Activated B cell treated with CpG ODN at 0.5 μM for 24 hours (primary cell): ENCODE data around the gene FOLR2. TPM values are rescaled to one million over a fixed set of nuclear protein-coding genes. Genes with fewer than 3 reads are reported as not detected.
"Not testable (repeated sequence)": the region's sequence is repeated elsewhere in the genome, so short reads cannot be mapped to it uniquely, and the experiment has no call there.

ENCODE experiments used
- ATAC-seq: fragments of 200-7000 bp; cut with Tn5 transposase; one replicate; pipeline ENCODE4 v1.10.0; 2021; ENCODE audit warnings: low read depth, mild to moderate bottlenecking, moderate library complexity
- CTCF ChIA-PET: fragments of 350-600 bp; sonication (Branson Sonifier 250); formaldehyde crosslinking; loops from one replicate; lab custom pipeline; 2021; ENCODE audit warnings: antibody characterized with exemption; lab: Charles Lee
- POLR2A ChIA-PET: fragments of 350-600 bp; sonication (Branson Sonifier 250); formaldehyde crosslinking; loops from one replicate; lab custom pipeline; 2021; ENCODE audit warnings: antibody characterized with exemption; lab: Charles Lee
- DNase-seq: peaks from one replicate; pipeline ENCODE4 v3.0.0; 2022
- H3K27ac Mint-ChIP-seq: one replicate; pipeline ENCODE4 v1.8.0; 2020; ENCODE audit warnings: mixed read lengths
- H3K27me3 Mint-ChIP-seq: one replicate; pipeline ENCODE4 v1.8.0; 2021; ENCODE audit warnings: mixed read lengths
- H3K36me3 Mint-ChIP-seq: one replicate; pipeline ENCODE4 v1.8.0; 2021; ENCODE audit warnings: low read depth, mixed read lengths
- H3K4me1 Mint-ChIP-seq: one replicate; pipeline ENCODE4 v1.8.0; 2021; ENCODE audit warnings: mixed read lengths
- H3K4me3 Mint-ChIP-seq: one replicate; pipeline ENCODE4 v1.8.0; 2020; ENCODE audit warnings: mild to moderate bottlenecking, mixed read lengths
- H3K9me3 Mint-ChIP-seq: one replicate; pipeline ENCODE4 v1.8.0; 2020; ENCODE audit warnings: mixed read lengths
- intact Hi-C: fragments of 100-400 bp; cut with micrococcal nuclease; formaldehyde crosslinking; loops from one replicate; pipeline ENCODE4 v1.15.1; 2024
- total RNA-seq: library from RNA; stranded (reverse); gene quantifications from 2 replicates; pipeline ENCODE4 v1.2.3, GENCODE V29; 2022
- TF ChIP-seq, protein P1 (sequence below): fragments of 200-600 bp; IDR thresholded peaks from one replicate; pipeline ENCODE4 v1.8.0; 2022; ENCODE audit warnings: antibody characterized with exemption, mild to moderate bottlenecking

FOLR2 gene
- total RNA-seq = 0.67 and 0.76 TPM in 2 replicates

DNA sequence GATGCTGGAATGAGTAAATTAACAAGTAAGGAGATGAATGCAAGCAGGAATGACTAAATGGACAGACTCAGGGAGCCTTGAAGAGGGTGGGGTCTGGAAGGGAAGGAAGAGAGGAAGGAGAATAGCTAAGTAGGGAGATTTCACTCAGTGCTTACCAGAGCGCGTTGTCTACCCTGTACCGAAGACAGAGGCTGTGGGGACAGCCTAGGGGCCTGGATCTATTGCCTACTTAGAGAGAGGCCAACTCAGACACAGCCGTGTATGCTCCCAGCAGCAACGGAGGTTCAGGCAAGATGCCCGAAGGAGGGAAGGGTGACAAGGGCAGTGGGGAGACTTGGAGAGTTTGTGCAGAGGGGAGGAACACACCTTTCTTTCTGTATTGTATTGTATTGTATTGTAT, at the start of gene FOLR2:
FOLR2 (plus strand) TSS at position 157 of the 400 bp plus-strand sequence. CDS start 1,791 bp downstream, outside the sequence.
- POLR2A ChIA-PET = no interaction called here
- CTCF ChIA-PET = interaction anchor here (0.8 kb wide), 1 partner anchor 33 kb away, joined by 3 read pairs; no protein-coding TSS in a partner anchor
- peaks cover 37% of the 10 kb centered on the region for H3K4me1 Mint-ChIP-seq
- H3K36me3 Mint-ChIP-seq = no peaks in the 10 kb centered on the region
- TF ChIP-seq, protein P1, sequence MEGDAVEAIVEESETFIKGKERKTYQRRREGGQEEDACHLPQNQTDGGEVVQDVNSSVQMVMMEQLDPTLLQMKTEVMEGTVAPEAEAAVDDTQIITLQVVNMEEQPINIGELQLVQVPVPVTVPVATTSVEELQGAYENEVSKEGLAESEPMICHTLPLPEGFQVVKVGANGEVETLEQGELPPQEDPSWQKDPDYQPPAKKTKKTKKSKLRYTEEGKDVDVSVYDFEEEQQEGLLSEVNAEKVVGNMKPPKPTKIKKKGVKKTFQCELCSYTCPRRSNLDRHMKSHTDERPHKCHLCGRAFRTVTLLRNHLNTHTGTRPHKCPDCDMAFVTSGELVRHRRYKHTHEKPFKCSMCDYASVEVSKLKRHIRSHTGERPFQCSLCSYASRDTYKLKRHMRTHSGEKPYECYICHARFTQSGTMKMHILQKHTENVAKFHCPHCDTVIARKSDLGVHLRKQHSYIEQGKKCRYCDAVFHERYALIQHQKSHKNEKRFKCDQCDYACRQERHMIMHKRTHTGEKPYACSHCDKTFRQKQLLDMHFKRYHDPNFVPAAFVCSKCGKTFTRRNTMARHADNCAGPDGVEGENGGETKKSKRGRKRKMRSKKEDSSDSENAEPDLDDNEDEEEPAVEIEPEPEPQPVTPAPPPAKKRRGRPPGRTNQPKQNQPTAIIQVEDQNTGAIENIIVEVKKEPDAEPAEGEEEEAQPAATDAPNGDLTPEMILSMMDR = no peak
- H3K27ac Mint-ChIP-seq = no peak within 1 kb of the TSS
- DNase-seq (no peak), ATAC-seq (no peak)
- intact Hi-C loops = no loop called here
- H3K4me3 Mint-ChIP-seq = no peak within 1 kb of the TSS
- H3K27me3 Mint-ChIP-seq = no peaks in the 10 kb centered on the region
- no peaks in the 10 kb centered on the region for H3K9me3 Mint-ChIP-seq

DNA sequence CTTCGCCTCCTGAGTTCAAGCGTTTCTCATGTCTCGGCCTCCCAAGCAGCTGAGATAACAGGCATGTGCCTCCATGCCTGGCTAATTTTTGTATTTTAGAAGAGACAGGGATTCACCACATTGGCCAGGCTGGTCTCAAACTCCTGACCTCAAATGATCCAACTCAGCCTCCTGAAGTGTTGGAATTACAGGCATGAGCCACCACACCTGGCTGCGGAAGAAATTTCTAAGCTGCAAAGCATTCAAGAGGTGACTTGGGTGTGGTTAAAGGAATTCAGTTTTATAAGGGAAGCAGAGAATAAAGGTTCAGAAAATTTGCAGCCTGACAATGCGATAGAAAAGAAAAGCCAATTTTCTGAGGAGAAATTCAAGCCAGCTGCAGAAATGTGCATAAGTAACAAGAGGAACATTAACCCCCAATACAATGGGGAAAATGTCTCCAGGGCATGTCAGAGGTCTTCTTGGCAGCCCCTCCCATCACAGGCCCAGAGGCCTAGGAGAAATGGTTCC, 47.5 kb upstream of the FOLR2 start:
- H3K36me3 Mint-ChIP-seq, H3K9me3 Mint-ChIP-seq, H3K4me1 Mint-ChIP-seq, H3K4me3 Mint-ChIP-seq, intact Hi-C loops, H3K27ac Mint-ChIP-seq, POLR2A ChIA-PET, DNase-seq, CTCF ChIA-PET, ATAC-seq: not testable (repeated sequence)
- H3K27me3 Mint-ChIP-seq = peaks cover 15% of the 10 kb centered on the region

DNA sequence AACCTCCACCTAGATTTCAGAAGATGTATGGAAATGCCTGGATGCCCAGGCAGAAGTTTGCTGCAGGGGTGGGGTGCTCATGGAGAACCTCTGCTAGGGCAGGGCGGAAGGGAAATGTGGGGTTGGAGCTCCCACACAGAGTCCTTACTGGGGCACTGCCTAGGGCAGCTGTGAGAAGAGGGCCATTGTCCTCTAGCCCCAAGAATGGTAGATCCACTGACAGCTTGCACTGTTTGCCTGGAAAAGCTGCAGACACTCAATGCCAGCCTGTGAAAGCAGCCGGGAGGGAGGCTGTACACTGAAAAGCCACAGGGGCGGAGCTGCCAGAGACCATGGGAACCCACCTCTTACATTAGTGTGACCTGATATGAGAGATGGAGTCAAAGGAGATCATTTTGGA, 46.8 kb upstream of the FOLR2 start:
- H3K4me1 Mint-ChIP-seq, H3K9me3 Mint-ChIP-seq, POLR2A ChIA-PET, H3K4me3 Mint-ChIP-seq, H3K36me3 Mint-ChIP-seq, intact Hi-C loops, ATAC-seq, DNase-seq, H3K27ac Mint-ChIP-seq, CTCF ChIA-PET: not testable (repeated sequence)
- peaks cover 15% of the 10 kb centered on the region for H3K27me3 Mint-ChIP-seq

DNA sequence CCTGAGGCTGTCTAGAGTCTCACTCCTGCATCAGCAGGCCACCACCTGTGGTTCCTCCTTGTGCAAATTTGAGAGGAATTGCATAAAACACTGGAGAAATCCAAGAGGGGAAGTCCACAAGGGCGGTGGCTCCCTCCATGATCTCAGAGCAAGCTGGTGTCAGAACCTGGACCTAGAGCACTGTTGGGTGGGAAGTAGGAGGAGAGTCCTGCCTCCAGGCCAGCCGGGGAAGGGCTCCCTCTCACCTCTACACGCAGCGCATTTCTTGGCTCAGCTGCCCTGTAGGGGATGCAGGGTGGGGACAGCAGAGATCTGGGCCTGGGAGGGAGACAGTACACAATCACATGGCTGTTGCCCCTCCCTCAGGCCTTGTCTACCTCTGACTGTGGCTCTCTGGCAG, 44.6 kb upstream of the FOLR2 start:
- H3K4me1 Mint-ChIP-seq, H3K4me3 Mint-ChIP-seq, CTCF ChIA-PET, ATAC-seq, intact Hi-C loops, H3K9me3 Mint-ChIP-seq, H3K27ac Mint-ChIP-seq, H3K36me3 Mint-ChIP-seq, DNase-seq, H3K27me3 Mint-ChIP-seq, POLR2A ChIA-PET: not testable (repeated sequence)

DNA sequence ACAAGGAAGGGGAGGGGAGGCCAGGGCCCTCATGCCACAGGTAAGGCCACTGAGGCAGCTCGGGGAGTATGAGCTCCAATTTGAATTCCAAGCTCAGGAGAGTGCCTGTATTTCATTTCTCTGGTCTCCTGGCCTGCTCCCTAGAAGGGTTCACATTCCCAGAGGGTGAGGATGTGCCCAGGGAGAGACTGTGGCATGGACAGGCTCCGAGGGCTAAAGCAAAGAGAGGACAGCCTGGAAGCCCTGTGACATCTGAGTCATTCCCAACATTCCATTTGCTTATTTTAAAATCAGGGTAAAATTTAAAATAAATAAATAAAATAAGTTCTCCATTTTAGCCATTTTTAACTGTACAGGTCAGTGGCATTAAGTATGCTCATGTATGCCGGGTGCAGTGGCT, 43.3 kb upstream of the FOLR2 start:
- Mint-ChIP-seq H3K27ac (no peak overlapping the region), H3K4me3 (no peak overlapping the region), H3K36me3 (no peaks in the 10 kb centered on the region), H3K27me3 (peaks cover 14% of the 10 kb centered on the region), H3K9me3 (no peaks in the 10 kb centered on the region), H3K4me1 (no peaks in the 10 kb centered on the region)
- intact Hi-C loops = no loop called here
- ChIA-PET POLR2A (no interaction called here), CTCF (no interaction called here)
- no peak for DNase-seq
- no peak for ATAC-seq
- TF ChIP-seq, protein P1 = no peak

DNA sequence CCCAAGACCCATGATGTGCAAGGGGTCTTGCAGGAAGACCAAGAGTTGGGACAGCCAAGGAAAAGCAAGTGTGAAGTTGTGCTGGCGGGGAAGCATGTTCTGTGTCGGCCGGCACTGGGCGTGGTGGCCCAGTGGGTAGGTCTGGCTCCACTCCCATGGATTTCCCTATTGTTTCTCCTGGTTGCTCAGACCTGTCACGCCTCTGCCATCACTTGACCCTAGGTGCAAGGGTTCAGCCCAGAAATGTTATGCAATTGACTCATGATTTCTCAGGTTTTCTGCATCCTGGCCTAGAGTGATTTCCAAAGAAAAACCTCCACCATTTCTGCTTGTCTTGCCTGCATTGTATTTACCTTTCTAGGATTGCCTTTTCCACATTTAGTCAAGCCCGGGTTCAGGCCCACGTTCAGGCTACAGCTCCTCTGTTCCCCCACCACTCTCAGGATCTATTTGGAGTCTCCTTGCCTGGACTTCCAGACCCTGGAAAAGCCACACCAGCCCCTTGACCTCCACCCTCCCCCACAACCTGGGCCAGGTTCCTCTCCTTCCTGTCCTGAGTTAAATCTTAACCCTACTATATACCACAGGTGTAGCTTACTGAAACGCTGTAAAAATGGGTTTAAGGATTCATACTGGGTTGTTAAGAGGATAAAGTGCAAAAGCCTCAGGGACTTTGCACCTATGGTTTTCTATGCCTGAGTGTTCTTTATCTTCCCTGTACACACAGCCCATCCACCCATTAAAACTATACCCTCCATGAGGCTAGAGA, 42.1 kb upstream of the FOLR2 start:
- ATAC-seq = no peak
- H3K27ac Mint-ChIP-seq = no peak overlapping the region
- H3K27me3 Mint-ChIP-seq = peaks cover 12% of the 10 kb centered on the region
- DNase-seq = no peak
- no peaks in the 10 kb centered on the region for H3K36me3 Mint-ChIP-seq
- TF ChIP-seq, protein P1 = no peak
- intact Hi-C loops = no loop called here
- ChIA-PET CTCF (no interaction called here), POLR2A (no interaction called here)
- no peaks in the 10 kb centered on the region for H3K9me3 Mint-ChIP-seq
- no peak overlapping the region for H3K4me3 Mint-ChIP-seq
- no peaks in the 10 kb centered on the region for H3K4me1 Mint-ChIP-seq
